Kidney (tissue), 14 donors: ENCODE measurements around the gene ID3. TPM values are rescaled to one million over a fixed set of nuclear protein-coding genes. Genes with fewer than 3 reads are reported as not detected.

Experiments used
- DNase-seq, 5 donors: peaks; one replicate each; pipeline ENCODE4 v3.0.0-alpha.2; 2013 to 2020
- FAIRE-seq: peaks from 2 replicates; lab custom pipeline; 2012; peaks lifted over from hg19 to GRCh38; lab: Jason Lieb, UNC
- H3K27ac ChIP-seq, 2 donors: one replicate each; pipeline ENCODE4 v1.7.0; 2013; ENCODE audit warnings: low read depth in 2 of 2, low read length in 2 of 2, inconsistent platforms in 1 of 2
- H3K27me3 ChIP-seq: one replicate; pipeline ENCODE4 v1.7.1; 2013; ENCODE audit warnings: low read length, inconsistent platforms; ENCODE audit not compliant: control insufficient read depth, insufficient read depth
- H3K36me3 ChIP-seq, 3 donors: one replicate each; pipeline versions ENCODE4 v1.7.0 to v1.7.1; 2013; ENCODE audit warnings: low read length in 3 of 3, control low read depth in 1 of 3, inconsistent platforms in 1 of 3; ENCODE audit not compliant: insufficient read depth in 3 of 3, control insufficient read depth in 2 of 3
- H3K4me1 ChIP-seq, 3 donors: one replicate each; pipeline versions ENCODE4 v1.7.0 to v1.7.1; 2013; ENCODE audit warnings: low read length in 3 of 3, inconsistent platforms in 1 of 3, low read depth in 1 of 3; ENCODE audit not compliant: control insufficient read depth in 2 of 3, insufficient read depth in 2 of 3
- H3K4me3 ChIP-seq, 3 donors: one replicate each; pipeline versions ENCODE4 v1.7.0 to v1.8.1; 2013; ENCODE audit warnings: low read length in 3 of 3, control low read depth in 1 of 3, inconsistent platforms in 1 of 3
- H3K9ac ChIP-seq, 3 donors: one replicate each; pipeline versions ENCODE4 v1.7.0 to v1.7.1; 2013; ENCODE audit warnings: low read length in 3 of 3, control low read depth in 1 of 3, inconsistent platforms in 1 of 3
- H3K9me3 ChIP-seq, 3 donors: one replicate each; pipeline versions ENCODE4 v1.7.0 to v1.7.1; 2013; ENCODE audit warnings: low read length in 3 of 3, control low read depth in 1 of 3, inconsistent platforms in 1 of 3; ENCODE audit not compliant: control insufficient read depth in 2 of 3, insufficient read depth in 1 of 3
- CTCF ChIP-seq: IDR thresholded peaks from 3 replicates; pipeline ENCODE4 v1.5.1; 2012; ENCODE audit warnings: mild to moderate bottlenecking, moderate library complexity, borderline replicate concordance; ENCODE audit not compliant: insufficient read depth; ENCODE audit errors: extremely low read depth
- intact Hi-C: fragments of 100-400 bp; cut with DNase I; formaldehyde crosslinking; loops from one replicate; pipeline ENCODE4 v1.11.1; 2022
- polyA plus RNA-seq: library from polyadenylated mRNA; stranded (reverse); fragments of 350-450 nt; fragmentation: Illumina TruSeq; extraction: RNeasy Lipid Tissue Mini Kit (QIAGEN cat#74804); gene quantifications from one replicate; pipeline ENCODE4 v1.2.3, GENCODE V29; 2014; ENCODE audit warnings: low read depth, low replicate concordance; ENCODE audit not compliant: insufficient read depth
- total RNA-seq: library from RNA; stranded (reverse); fragmentation: NEBNext Ultra II Directional; extraction: Animal tissue kit (Norgen Biotek cat#: 25700); gene quantifications from one replicate; pipeline ENCODE4 v1.2.1, GENCODE V29; 2021
- donor health status: control.
- donor health status: control.
- donor health status: control.
- donor health status: control.
- donor health status: control.
- donor health status: DM: yes; HTN: yes; CAD: no.
- donor health status: Normal renal cell carcinoma (clear cell type).

ID3 gene
- total and polyA plus RNA-seq, 2 donors from 2014 or later, result 97.8 to 157 TPM

GRCh38 chr1:23570001-23570691, 10.8 kb upstream of the ID3 start:
- no peak overlapping the region for H3K9ac ChIP-seq
- FAIRE-seq, result no peak
- no peaks in the 10 kb centered on the region for H3K9me3 ChIP-seq
- TF ChIP-seq CTCF, result no peak
- no peak for DNase-seq
- H3K36me3 ChIP-seq, result no peaks in the 10 kb centered on the region
- H3K27me3 ChIP-seq, result no peaks in the 10 kb centered on the region
- H3K4me1 ChIP-seq, result peaks cover 0 to 4% (median 3%) of the 10 kb centered on the region in 3 donors
- intact Hi-C loops, result no loop called here
- H3K4me3 ChIP-seq, result no peak overlapping the region
- no peak overlapping the region for H3K27ac ChIP-seq

DNA sequence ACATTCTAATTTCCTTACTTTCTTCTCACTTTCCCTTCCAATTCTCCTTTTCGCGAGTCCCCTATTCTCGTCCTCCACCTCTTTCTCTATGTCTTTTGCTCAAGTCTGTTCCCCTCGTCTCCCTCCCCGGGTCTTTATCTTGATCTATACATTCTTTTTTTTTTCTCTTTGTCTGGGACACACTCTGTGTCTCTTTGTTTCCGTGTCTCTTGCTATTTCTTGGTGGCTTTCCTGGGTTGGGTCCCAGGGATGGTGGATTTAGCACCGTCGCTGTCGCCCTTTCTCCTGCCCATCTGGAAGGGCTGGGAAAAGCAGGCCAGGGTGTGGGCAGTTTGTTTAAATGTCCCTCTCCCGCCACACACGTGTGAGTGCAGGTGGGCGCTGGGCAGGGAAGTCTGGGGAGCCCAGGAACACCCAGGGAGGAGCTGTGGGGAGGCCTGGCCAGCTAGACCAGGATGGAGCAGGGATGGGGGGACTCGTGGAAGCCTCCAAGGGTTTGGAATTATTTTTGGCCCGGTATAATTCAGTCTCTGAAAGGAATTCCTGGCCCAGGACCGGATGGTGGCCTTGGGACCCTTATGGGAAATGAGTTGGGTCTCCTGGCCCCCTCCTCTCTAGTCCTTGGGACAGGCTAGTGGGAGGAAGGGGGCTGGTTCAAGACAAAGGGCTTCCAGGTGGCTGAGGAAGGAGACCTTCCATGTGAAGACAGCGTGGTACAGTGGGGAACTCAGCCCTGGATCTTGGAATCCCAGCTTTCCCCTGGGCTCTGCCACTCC, 9.5 kb upstream of the ID3 start:
- intact Hi-C loops, result no loop called here
- Histone ChIP-seq H3K9me3 (no peaks in the 10 kb centered on the region), H3K9ac (peak overlapping the region in 2 of 3 donors; percentile 28 to 44), H3K27ac (peak overlapping the region; percentile 60 to 72), H3K36me3 (no peaks in the 10 kb centered on the region), H3K4me3 (peak overlapping the region in 2 of 3 donors; percentile 40 to 50), H3K4me1 (peaks cover 4 to 7% (median 4%) of the 10 kb centered on the region in 3 donors), H3K27me3 (no peaks in the 10 kb centered on the region)
- no peak for FAIRE-seq
- peak in 2 of 5 donors; percentile 58 to 65 for DNase-seq
- no peak for TF ChIP-seq CTCF

DNA sequence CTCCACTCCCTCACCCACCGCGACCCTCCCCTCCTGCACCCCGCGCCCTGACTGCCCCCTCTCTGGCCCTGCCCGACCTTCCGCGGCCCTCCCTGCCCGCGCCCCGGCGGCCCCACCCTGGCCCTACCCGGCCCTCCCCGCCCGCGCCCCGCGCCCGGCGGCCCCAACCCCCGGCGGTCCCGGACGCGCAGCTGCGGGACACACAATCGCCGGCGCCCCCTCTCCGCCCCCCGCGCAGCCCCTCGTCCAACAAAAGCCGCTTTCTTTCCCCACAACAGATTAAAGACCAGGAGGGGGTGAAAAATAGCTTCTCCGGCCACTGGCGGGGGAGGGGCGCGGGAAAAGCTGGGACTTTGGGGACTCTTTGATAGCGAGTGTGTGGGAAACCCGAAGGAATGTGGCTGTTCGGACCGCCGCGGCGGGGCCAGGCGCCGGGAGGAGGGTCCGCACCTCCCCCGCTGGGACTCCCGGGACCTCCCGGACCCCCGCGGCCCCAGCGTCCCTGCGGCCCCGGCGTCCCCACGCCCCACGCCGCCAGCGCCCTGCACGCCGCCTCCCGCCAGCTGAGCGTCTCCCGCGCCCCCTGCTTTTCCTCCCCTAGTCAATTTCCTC, 8.8 kb upstream of the ID3 start:
- Histone ChIP-seq H3K9ac (peak overlapping the region in 2 of 3 donors; percentile 28 to 44), H3K27me3 (no peaks in the 10 kb centered on the region), H3K27ac (peak overlapping the region; percentile 60 to 72), H3K4me1 (peaks cover 4 to 13% (median 4%) of the 10 kb centered on the region in 3 donors), H3K9me3 (no peaks in the 10 kb centered on the region), H3K36me3 (no peaks in the 10 kb centered on the region), H3K4me3 (peak overlapping the region in 2 of 3 donors; percentile 40 to 50)
- DNase-seq, result peak; percentile 76 to 90 (median 80)
- no peak for FAIRE-seq
- no peak for TF ChIP-seq CTCF
- intact Hi-C loops, result no loop called here
